T-helper 1 cell treated with Interleukin-12 subunit alpha and Interleukin-12 subunit beta and Interleukin-4 antibody, amounts not matched to agents 30 μg/mL and 1 μg/mL, for 36 hours (primary cell): ENCODE results near the gene NFATC1.

Source experiments
- H3K27ac Mint-ChIP-seq: one replicate; pipeline ENCODE4 v1.8.0; 2021; ENCODE audit warnings: mild to moderate bottlenecking, mixed read lengths
- H3K27me3 Mint-ChIP-seq: one replicate; pipeline ENCODE4 v1.8.0; 2021; ENCODE audit warnings: low read depth, mixed read lengths
- H3K36me3 Mint-ChIP-seq: one replicate; pipeline ENCODE4 v1.8.0; 2021; ENCODE audit warnings: low read depth, mixed read lengths
- H3K4me1 Mint-ChIP-seq: one replicate; pipeline ENCODE4 v1.8.0; 2021; ENCODE audit warnings: low read depth, mixed read lengths
- H3K4me3 Mint-ChIP-seq: one replicate; pipeline ENCODE4 v1.8.0; 2021; ENCODE audit warnings: mild to moderate bottlenecking, moderate library complexity, mixed read lengths
- H3K9me3 Mint-ChIP-seq: one replicate; pipeline ENCODE4 v1.8.0; 2021; ENCODE audit warnings: mixed read lengths

NFATC1 gene

DNA sequence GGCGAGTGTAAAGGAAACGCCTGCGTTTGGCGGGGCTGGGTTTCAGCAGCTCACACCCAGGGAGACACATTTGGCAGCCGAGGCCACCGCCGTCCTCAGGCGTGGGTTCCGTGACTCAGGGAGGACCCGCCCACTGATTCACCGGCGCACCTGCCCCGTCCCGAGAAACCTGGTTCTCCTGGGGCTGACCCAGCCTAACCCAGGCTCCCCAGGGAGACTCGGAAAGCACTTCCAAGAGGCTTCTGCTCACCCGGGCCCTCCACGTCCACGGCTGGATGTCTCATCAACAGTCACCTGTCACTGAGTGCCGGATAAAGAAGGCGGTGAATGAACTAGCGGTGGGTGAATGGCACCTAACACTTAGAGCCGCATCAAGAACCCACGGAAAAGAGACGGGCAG, 157.4 kb downstream of the NFATC1 start:
- Mint-ChIP-seq H3K4me3 (no peak overlapping the region), H3K36me3 (no peaks in the 10 kb centered on the region), H3K9me3 (no peaks in the 10 kb centered on the region), H3K4me1 (no peaks in the 10 kb centered on the region), H3K27ac (no peak overlapping the region), H3K27me3 (no peaks in the 10 kb centered on the region)

DNA sequence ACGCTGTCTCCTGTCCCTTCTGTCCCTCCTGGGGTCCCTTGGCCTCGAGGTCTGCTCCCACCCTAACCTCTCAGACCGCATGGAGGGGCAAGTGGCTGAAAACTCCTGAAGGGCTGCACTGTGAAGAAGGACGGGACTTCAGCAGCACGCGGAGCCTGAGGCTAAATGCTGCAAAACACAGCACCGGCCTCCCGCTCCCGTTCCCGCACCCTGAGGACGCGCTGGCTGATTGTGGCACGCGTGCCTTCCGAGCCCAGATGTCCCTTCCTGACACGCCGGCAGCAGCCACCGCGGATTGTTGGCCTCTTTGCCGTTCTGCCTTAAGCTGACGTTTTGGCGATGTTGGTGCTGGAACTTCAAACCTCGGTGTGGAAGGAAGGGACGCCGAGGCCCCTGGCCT, 158.0 kb downstream of the NFATC1 start:
- H3K4me3 Mint-ChIP-seq, result no peak overlapping the region
- H3K27ac Mint-ChIP-seq, result no peak overlapping the region
- no peaks in the 10 kb centered on the region for H3K4me1 Mint-ChIP-seq
- no peaks in the 10 kb centered on the region for H3K27me3 Mint-ChIP-seq
- H3K36me3 Mint-ChIP-seq, result no peaks in the 10 kb centered on the region
- no peaks in the 10 kb centered on the region for H3K9me3 Mint-ChIP-seq

DNA sequence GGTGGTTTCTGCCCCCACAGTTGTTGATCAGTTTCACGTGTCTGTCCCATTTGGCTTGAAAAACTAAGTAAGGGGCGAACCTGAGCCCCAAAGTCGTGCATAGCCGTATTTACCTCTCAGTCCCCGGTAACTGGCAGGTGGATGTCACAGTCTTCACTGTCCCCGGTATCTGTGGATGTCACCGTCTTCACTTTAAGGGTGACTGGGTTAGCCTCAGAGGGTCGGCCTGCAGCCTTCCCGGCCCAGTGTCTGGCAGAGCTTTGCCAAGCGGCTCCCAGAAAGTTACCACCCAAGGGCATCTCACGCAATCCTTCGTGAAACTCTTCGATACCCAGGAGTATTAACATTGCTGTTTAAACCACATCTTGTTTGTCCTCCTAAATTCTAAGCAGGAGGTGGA, 158.6 kb downstream of the NFATC1 start:
- Mint-ChIP-seq H3K4me3 (no peak overlapping the region), H3K4me1 (no peaks in the 10 kb centered on the region), H3K9me3 (no peaks in the 10 kb centered on the region), H3K27me3 (no peaks in the 10 kb centered on the region), H3K27ac (no peak overlapping the region), H3K36me3 (no peaks in the 10 kb centered on the region)

DNA sequence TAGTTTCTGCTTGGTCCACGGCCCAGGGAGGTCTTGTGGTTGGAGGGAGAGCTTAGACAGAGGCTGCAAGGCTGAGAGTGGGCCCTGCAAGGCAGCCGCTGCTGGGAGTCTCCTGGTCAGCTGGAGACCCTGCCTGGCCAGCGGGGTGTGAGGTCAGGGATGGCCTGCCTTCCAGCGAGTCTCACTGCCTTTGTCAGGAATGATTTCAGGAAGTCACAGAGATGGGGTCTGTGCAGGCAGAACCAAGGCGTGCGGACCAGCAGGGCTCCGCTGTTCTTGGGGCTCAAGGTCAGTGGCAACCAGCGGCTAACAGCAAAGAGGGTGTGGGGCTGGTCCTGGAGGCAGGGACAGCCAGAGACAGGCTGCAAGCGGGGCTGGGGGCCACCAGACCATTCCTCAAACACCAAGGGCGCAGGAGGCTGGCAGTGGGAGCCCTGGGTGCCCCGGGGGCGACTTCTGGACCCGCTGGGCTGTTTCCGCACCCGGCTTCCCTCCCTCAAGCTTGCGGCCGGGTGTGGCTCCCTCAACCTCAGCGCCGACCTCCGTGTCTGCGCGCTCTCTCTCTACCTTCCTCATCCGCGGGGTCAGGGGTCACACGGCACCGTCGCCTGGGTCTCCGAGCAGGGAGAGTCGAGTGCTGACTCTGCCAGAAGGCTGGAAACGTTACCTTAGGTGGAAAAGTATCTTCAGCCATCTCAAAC, 159.4 kb downstream of the NFATC1 start:
- no peaks in the 10 kb centered on the region for H3K9me3 Mint-ChIP-seq
- no peak overlapping the region for H3K4me3 Mint-ChIP-seq
- no peaks in the 10 kb centered on the region for H3K27me3 Mint-ChIP-seq
- H3K4me1 Mint-ChIP-seq, result peaks cover 2% of the 10 kb centered on the region
- H3K27ac Mint-ChIP-seq, result no peak overlapping the region
- no peaks in the 10 kb centered on the region for H3K36me3 Mint-ChIP-seq

DNA sequence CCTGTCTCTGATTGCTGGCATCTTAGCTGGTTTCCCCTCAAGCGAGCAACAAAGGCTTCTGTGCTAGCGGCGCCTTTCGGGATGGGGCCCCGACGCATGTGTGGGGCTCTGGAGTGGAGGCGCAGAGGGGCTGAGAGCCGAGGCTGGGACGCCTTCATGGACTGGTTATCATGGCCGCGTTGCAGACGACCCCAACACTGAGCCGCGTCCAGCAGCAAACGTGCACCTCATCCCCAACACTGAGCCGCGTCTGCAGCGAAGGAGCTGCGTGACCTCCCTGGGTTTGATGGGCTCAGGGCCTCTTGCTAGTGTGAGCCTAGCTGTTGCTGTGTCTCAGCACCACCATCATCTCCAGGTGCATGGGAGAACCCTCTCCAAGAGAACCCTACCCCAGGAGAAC, 160.2 kb downstream of the NFATC1 start:
- Mint-ChIP-seq H3K4me3 (no peak overlapping the region), H3K27me3 (no peaks in the 10 kb centered on the region), H3K36me3 (no peaks in the 10 kb centered on the region), H3K9me3 (no peaks in the 10 kb centered on the region), H3K27ac (no peak overlapping the region), H3K4me1 (peaks cover 2% of the 10 kb centered on the region)

DNA sequence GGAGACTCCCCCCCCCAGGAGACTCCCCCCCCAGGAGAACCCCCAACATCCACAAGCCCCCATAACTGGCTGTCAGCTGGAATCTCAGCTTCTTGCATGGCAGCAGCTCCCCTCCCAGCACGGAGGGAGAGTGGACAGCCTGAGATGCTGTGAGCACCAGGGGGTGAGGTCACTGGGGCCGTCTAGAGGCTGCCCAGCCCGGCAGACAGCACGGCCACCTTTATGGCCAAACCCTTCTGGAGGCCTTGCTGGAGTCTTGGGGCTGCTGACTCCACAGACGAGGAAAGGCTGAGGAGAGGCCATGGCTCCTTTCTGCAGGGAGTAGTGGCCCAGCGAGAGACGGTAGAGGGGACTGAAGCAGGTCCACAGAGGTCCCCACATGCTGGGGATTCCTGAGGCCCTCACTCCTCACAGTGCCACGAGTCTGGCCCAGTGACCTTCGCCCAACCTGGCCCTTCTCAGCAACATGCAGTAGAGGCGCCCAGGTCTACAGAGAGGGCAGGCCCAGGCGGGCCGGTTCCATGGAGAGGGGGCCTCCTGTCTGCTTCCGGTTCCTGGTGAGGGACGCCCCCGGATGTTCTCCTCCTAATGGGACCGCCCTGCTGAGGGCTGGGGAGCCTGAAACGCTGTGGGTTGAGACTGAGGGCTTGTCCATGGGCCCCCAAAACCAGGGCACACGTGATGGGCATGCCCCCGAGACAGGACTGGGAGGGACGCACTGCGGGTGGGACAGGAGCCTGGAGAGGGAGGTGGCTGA, 161.3 kb downstream of the NFATC1 start:
- H3K4me1 Mint-ChIP-seq, result peaks cover 2% of the 10 kb centered on the region
- H3K27ac Mint-ChIP-seq, result no peak overlapping the region
- no peaks in the 10 kb centered on the region for H3K9me3 Mint-ChIP-seq
- no peak overlapping the region for H3K4me3 Mint-ChIP-seq
- H3K27me3 Mint-ChIP-seq, result no peaks in the 10 kb centered on the region
- no peaks in the 10 kb centered on the region for H3K36me3 Mint-ChIP-seq

DNA sequence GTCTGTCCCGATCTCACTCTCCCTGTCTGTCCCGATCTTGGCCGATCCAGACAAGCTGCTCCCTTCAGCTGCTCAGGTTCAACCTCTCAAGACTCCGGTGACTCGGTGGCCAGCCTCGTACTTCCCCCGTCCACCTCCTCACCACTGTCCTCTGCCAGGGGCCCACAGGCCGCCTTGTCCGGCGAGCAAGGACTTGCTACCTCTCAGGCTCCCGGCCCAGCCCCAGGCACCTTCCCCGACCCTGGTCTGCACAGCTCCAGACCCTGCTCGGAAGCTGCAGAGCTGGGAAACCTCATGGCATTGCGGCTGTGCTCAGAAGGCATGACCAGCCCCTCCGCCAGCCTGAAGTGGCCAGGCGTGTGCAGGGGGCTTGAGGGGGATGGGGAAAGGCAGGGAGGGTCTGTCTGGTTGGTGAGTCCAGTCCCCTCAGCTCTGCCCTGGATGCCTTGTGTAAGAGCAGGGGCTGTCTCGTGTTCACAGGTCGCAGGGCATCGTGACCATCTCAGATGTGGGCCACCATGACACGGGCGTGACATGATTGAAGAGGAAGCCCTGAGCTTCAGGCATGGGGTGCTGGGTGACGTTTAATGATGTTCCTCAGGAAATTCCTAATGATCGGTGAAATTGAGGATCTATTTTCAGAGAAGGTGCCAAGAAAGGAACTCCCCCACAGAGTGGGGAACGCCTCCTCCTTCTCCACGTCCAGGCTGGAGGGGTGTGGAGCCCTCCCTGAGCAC, 162.6 kb downstream of the NFATC1 start:
- no peaks in the 10 kb centered on the region for H3K36me3 Mint-ChIP-seq
- H3K4me3 Mint-ChIP-seq, result no peak overlapping the region
- H3K27me3 Mint-ChIP-seq, result no peaks in the 10 kb centered on the region
- no peak overlapping the region for H3K27ac Mint-ChIP-seq
- H3K4me1 Mint-ChIP-seq, result peaks cover 2% of the 10 kb centered on the region
- H3K9me3 Mint-ChIP-seq, result no peaks in the 10 kb centered on the region

DNA sequence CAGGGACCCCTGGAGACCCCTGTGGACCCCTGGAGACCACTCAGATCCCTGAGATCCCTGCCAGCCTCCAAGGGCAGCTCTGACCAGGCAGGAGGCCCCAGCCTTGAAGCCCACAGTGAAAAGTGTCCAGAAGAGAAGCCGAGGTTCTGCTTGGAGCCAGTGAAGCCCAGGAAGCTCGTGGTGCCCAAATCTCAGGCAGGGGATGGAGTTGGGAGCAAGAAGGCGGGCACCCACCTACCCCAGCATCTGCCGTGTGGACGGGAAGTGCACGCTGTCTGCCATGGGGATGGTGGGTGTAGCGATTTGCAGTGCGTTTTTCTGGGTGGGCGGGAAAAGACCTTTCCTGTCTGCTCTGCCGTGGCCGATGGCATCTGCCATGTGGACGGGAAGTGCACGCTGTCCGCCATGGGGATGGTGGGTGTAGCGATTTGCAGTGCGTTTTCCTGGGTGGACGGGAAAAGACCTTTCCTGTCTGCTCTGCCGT, 163.2 kb downstream of the NFATC1 start:
- Mint-ChIP-seq H3K9me3 (no peaks in the 10 kb centered on the region), H3K36me3 (no peaks in the 10 kb centered on the region), H3K4me1 (peaks cover 2% of the 10 kb centered on the region), H3K4me3 (no peak overlapping the region), H3K27me3 (no peaks in the 10 kb centered on the region), H3K27ac (no peak overlapping the region)

DNA sequence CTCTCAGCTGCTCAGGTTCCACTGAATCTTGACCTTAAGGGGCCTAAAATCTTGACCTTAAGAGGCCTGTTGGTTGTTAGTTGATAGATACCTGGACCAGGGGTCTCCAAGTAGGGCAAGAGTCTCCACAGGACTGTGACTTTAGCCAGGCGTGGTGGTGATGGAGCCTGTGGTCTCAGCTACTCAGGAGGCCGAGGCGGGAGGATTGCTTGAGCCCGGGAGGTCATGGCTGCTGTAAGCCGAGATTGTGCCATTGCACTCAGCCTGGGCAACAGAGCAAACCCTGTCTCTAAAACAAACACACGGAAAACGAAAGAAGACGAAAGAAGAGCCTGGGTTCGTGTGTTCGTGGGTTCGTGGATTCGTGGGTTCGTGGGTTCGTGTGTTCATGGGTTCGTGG, 163.7 kb downstream of the NFATC1 start:
- peaks cover 2% of the 10 kb centered on the region for H3K4me1 Mint-ChIP-seq
- H3K4me3 Mint-ChIP-seq, result no peak overlapping the region
- no peak overlapping the region for H3K27ac Mint-ChIP-seq
- H3K27me3 Mint-ChIP-seq, result no peaks in the 10 kb centered on the region
- no peaks in the 10 kb centered on the region for H3K9me3 Mint-ChIP-seq
- no peaks in the 10 kb centered on the region for H3K36me3 Mint-ChIP-seq

DNA sequence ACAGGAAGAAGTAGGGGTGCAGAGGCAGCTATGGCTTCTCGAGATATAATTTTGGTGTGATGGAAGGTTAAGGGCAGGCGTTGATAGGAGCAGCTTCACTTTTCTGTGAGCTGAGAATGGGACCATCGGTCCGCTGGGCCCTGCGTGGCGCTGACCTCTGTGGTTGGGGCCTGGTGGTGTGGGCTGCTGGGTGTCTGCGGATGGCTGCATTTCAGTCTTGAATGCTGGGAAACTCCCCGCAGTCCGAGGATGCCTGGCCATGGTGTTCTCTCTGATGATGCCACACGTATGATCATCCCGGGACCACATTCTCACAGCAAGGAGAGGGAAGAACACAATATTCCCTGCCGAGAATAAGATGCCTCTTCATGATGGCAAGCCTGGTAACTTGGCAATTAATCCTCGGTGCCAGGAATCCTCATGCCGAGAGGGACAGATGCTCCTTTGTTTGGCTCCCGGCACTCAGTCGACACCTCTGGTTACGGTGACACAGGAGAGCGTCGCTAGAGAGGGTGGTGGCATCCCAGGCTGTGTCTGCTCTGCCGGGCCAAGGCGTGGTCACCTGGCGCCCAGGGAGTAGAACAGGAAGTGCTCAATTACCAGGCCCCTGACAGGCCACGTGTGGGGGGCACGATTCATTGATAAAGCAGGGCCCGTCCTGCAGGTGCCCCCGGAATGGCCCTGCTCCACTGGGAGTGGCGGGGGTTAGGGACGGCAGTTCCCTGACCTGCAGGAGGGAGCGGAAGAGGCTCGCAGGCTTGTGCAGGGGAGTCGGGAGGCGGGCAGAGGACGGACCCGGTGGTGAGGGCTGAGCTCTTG, 164.5 kb downstream of the NFATC1 start:
- Mint-ChIP-seq H3K27ac (no peak overlapping the region), H3K36me3 (no peaks in the 10 kb centered on the region), H3K4me1 (peaks cover 2% of the 10 kb centered on the region), H3K9me3 (no peaks in the 10 kb centered on the region), H3K27me3 (no peaks in the 10 kb centered on the region), H3K4me3 (no peak overlapping the region)

DNA sequence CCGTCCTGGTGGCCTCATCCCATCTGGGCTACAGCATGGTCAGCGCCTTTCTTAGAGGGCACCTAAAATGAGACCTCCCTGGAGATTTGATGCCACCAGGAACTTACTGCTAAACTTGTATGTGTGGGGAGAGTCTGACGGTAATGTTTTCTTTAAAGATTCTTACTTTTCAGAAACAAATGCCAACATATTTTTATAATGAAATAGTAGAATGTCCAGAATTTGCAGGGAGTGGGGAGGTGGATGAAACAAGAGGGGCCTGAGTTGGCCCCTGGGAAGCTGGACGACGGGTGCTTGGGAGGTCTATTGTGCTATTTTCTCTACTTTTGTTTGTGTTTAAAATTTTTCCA, 165.1 kb downstream of the NFATC1 start:
- H3K4me3 Mint-ChIP-seq, result no peak overlapping the region
- no peaks in the 10 kb centered on the region for H3K36me3 Mint-ChIP-seq
- H3K27me3 Mint-ChIP-seq, result no peaks in the 10 kb centered on the region
- no peak overlapping the region for H3K27ac Mint-ChIP-seq
- H3K9me3 Mint-ChIP-seq, result no peaks in the 10 kb centered on the region
- peaks cover 2% of the 10 kb centered on the region for H3K4me1 Mint-ChIP-seq

DNA sequence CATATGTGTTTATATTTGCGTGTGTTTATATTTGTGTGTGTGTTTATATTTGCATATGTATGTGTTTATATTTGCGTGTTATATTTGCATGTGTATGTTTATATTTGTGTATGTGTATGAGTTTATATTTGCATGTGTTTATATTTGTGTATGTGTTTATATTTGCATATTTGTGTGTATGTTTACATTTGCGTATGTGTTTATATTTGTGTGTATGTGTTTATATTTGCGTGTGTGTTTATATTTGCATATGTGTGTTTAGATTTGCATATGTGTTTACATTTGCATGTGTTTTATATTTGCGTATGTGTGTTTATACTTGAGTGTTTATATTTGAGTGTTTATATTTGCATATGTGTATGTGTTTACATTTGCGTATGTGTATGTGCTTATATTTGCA, 168.2 kb downstream of the NFATC1 start:
- Mint-ChIP-seq H3K4me1 (peaks cover 2% of the 10 kb centered on the region), H3K4me3 (no peak overlapping the region), H3K9me3 (no peaks in the 10 kb centered on the region), H3K27ac (no peak overlapping the region), H3K27me3 (no peaks in the 10 kb centered on the region), H3K36me3 (no peaks in the 10 kb centered on the region)

DNA sequence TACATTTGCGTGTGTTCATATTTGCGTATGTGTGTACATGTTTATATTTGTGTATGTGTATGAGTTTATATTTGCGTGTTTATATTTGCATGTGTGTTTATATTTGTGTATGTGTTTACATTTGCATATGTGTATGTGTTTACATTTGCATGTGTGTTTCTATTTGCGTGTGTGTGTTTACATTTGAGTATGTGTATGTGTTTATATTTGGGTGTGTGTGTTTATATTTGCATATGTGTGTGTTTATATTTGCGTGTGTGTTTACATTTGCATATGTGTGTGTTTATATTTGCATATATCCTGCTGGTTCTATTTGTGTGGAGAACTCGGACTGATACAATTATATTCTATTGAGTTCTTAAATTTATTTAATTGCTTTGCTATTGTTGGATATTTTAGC, 168.7 kb downstream of the NFATC1 start:
- no peak overlapping the region for H3K4me3 Mint-ChIP-seq
- peaks cover 2% of the 10 kb centered on the region for H3K4me1 Mint-ChIP-seq
- H3K36me3 Mint-ChIP-seq, result no peaks in the 10 kb centered on the region
- no peak overlapping the region for H3K27ac Mint-ChIP-seq
- no peaks in the 10 kb centered on the region for H3K9me3 Mint-ChIP-seq
- H3K27me3 Mint-ChIP-seq, result no peaks in the 10 kb centered on the region

DNA sequence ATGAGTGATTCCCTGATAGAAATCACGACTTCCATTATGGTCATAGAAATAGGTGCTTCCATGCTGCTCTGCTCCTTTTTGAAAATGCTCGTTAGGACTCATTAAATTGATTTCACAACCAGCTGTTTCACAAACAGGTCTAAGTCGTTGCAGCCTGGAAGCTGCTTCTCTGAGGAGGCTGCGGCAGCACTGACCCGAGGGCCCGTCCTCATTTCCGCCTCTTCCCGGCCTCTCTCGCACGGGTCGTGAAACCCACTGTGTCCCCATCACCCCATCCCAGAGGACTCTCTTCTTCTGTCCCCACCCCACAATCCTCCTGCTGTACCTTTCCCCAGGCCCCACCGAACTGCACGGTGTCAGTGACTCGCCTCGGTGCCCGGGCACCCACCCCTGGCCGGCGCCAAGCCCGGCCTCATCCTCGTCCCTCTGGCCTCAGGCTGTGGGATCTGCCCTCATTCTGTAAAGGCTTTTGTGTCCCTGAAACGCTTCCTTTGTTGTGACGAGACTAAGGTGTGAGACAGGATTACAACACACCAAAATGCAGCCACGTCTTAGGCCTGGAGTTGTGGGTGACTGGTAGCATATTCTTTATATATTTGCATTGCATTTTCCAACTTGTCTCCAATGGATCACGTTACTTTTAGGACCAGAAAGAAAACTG, 171.2 kb downstream of the NFATC1 start:
- H3K4me3 Mint-ChIP-seq, result no peak overlapping the region
- no peak overlapping the region for H3K27ac Mint-ChIP-seq
- no peaks in the 10 kb centered on the region for H3K4me1 Mint-ChIP-seq
- no peaks in the 10 kb centered on the region for H3K36me3 Mint-ChIP-seq
- H3K27me3 Mint-ChIP-seq, result peaks cover 4% of the 10 kb centered on the region
- peaks cover 2% of the 10 kb centered on the region for H3K9me3 Mint-ChIP-seq
